Lung (tissue), 12 donors: ENCODE data around the gene CRKL. TPM values are rescaled to one million over a fixed set of nuclear protein-coding genes. Genes with fewer than 3 reads are reported as not detected.
"Not testable (repeated sequence)": the region's sequence is repeated elsewhere in the genome, so short reads cannot be mapped to it uniquely, and the experiment has no call there.

Experiments
- ATAC-seq: fragments of 200-7000 bp; cut with Tn5 transposase; one replicate; pipeline ENCODE4 v1.9.1; 2020; ENCODE audit warnings: moderate number of reproducible peaks; ENCODE audit not compliant: insufficient read depth, low FRiP score
- DNase-seq, 3 donors: peaks; one replicate each; pipeline ENCODE4 v3.0.0-alpha.2; 2013 to 2017
- H3K27ac ChIP-seq, 2 donors: one replicate each; pipeline ENCODE4 v1.5.1; 2013; ENCODE audit warnings: mild to moderate bottlenecking in 2 of 2, moderate library complexity in 2 of 2, control low read depth in 1 of 2, inconsistent platforms in 1 of 2, low read depth in 1 of 2, low read length in 1 of 2
- H3K27me3 ChIP-seq, 3 donors: one replicate each; pipeline ENCODE4 v1.5.1; 2013; ENCODE audit warnings: low read length in 2 of 3; ENCODE audit not compliant: control insufficient read depth in 3 of 3, insufficient read depth in 3 of 3
- H3K36me3 ChIP-seq, 4 donors: one replicate each; pipeline ENCODE4 v1.5.1; 2013; ENCODE audit warnings: low read length in 4 of 4, mild to moderate bottlenecking in 1 of 4, moderate library complexity in 1 of 4; ENCODE audit not compliant: control insufficient read depth in 4 of 4, insufficient read depth in 4 of 4
- H3K4me1 ChIP-seq, 5 donors: one replicate each; pipeline ENCODE4 v1.5.1; 2013; ENCODE audit warnings: low read length in 5 of 5, mild to moderate bottlenecking in 2 of 5, moderate library complexity in 1 of 5; ENCODE audit not compliant: control insufficient read depth in 5 of 5, insufficient read depth in 5 of 5
- H3K4me3 ChIP-seq: one replicate; pipeline ENCODE4 v1.5.1; 2013; ENCODE audit warnings: mild to moderate bottlenecking, control low read depth, moderate library complexity
- H3K9ac ChIP-seq, 2 donors: one replicate each; pipeline ENCODE4 v1.5.1; 2013; ENCODE audit warnings: low read length in 2 of 2, control low read depth in 1 of 2; ENCODE audit not compliant: insufficient read depth in 1 of 2
- H3K9me3 ChIP-seq, 4 donors: one replicate each; pipeline ENCODE4 v1.5.1; 2013; ENCODE audit warnings: low read length in 3 of 4, mild to moderate bottlenecking in 1 of 4, moderate library complexity in 1 of 4; ENCODE audit not compliant: control insufficient read depth in 4 of 4, insufficient read depth in 3 of 4
- CTCF ChIP-seq: IDR thresholded peaks from 2 replicates; pipeline ENCODE4 v1.5.1; 2012; ENCODE audit warnings: mild to moderate bottlenecking; ENCODE audit errors: control extremely low read depth, extremely low read depth
- WGBS, 2 donors: extraction: QIAGEN DNeasy Blood & Tissue Kit; methylation state at CpG; one replicate each; pipeline ENCODE4 v1.1.7; 2013; 5-methylcytosine and 5-hydroxymethylcytosine counted together
- polyA plus RNA-seq, 2 donors: library from polyadenylated mRNA; stranded (reverse); fragments of 200-250 nt; gene quantifications; one replicate each; pipeline ENCODE4 v1.2.1, GENCODE V29; 2013
- total RNA-seq, 2 donors: library from RNA; depleted of rRNA in 1 of 2; stranded (reverse); fragments of >200 nt in 1 of 2; gene quantifications; one replicate each; pipeline ENCODE4 v1.2.1, GENCODE V29; 2014 to 2021
- donor health status: control.
- donor health status: control.
- donor health status: Bipolar disorder and iron deficiency.
- donor health status: healthy.
- donor health status: DM: yes; HTN: yes; CAD: no.

The CRKL gene
- total and polyA plus RNA-seq, 4 donors, result 18.3 to 58.6 (median 39.1) TPM

GRCh38 chr22:20933910-20934309 is 16.7 kb downstream of the CRKL start:
- Histone ChIP-seq H3K36me3 (peaks cover 4 to 14% (median 8%) of the 10 kb centered on the region in 4 donors), H3K27me3 (no peaks in the 10 kb centered on the region), H3K4me1 (peaks cover 0 to 8% (median 4%) of the 10 kb centered on the region in 5 donors), H3K9me3 (no peaks in the 10 kb centered on the region), H3K4me3 (no peak overlapping the region), H3K9ac (no peak overlapping the region), H3K27ac (no peak overlapping the region)
- no peak for DNase-seq
- no peak for ATAC-seq
- WGBS, 2 donors, result 94 to 96% methylated on average over 7 of the region's 7 CpGs
- TF ChIP-seq CTCF, result no peak

GRCh38 chr22:20935049-20935448 is 17.8 kb downstream of the CRKL start:
- peaks cover 4 to 14% (median 8%) of the 10 kb centered on the region in 4 donors for H3K36me3 ChIP-seq
- not testable (repeated sequence) for H3K4me3 ChIP-seq, ATAC-seq, H3K9me3 ChIP-seq, H3K27me3 ChIP-seq, H3K9ac ChIP-seq, DNase-seq, H3K27ac ChIP-seq
- peaks cover 0 to 10% (median 4%) of the 10 kb centered on the region in 5 donors for H3K4me1 ChIP-seq
- 93 to 96% methylated on average over 9 of the region's 9 CpGs for whole genome bisulfite sequencing, 2 donors

GRCh38 chr22:20935780-20936539 is 18.8 kb downstream of the CRKL start:
- 82 to 92% methylated on average over 11 of the region's 11 CpGs for WGBS, 2 donors
- not testable (repeated sequence) for H3K4me3 ChIP-seq, H3K27ac ChIP-seq, H3K9me3 ChIP-seq, H3K9ac ChIP-seq, DNase-seq, ATAC-seq, H3K27me3 ChIP-seq
- Histone ChIP-seq H3K4me1 (peaks cover 0 to 17% (median 6%) of the 10 kb centered on the region in 5 donors), H3K36me3 (peaks cover 4 to 14% (median 8%) of the 10 kb centered on the region in 4 donors)

DNA sequence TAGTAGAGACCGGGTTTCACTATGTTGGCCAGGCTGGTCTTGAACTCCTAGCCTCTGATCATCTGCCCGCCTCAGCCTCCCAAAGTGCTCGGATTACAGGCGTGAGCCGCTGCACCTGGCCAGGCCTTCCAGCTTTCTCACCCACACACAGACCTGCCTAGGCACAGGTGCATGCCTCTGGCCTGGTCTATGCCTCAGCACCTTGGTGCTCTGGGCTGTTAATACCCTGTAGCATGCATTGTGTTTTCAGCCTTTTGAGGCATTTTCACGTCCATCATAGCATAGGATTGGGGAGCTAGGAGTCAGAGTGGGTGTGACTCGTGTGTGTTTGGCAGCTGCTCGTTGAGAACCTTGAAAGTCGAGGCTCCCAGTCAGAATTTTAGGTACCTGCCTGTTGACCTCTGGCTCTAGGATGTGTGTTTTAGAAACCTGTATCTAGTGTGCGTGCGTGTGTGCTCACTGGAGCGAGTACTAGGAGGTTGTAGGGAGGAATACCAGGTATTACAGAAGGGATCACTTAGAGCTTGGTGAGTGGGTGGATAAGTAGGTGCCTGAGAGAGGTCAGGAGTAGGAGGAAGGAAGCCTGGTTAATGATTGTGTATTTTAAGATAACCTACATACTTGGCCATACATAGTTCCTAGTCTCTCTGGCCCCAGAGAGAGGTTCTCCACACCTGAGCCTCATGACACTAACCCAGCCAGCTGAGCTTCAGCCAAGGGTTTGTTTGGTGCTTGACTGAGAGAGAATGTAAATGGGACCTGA is 20.0 kb downstream of the CRKL start:
- peak; percentile 78 for ATAC-seq
- H3K9ac ChIP-seq, result no peak overlapping the region
- H3K4me3 ChIP-seq, result no peak overlapping the region
- peak; percentile 45 to 77 (median 46) for DNase-seq
- H3K36me3 ChIP-seq, result peaks cover 4 to 14% (median 8%) of the 10 kb centered on the region in 4 donors
- H3K9me3 ChIP-seq, result no peaks in the 10 kb centered on the region
- H3K4me1 ChIP-seq, result peaks cover 0 to 18% (median 6%) of the 10 kb centered on the region in 5 donors
- 68 to 82% methylated on average over 12 of the region's 12 CpGs for WGBS, 2 donors
- H3K27ac ChIP-seq, result peak overlapping the region in 1 of 2 donors; percentile 61
- TF ChIP-seq CTCF, result no peak
- no peaks in the 10 kb centered on the region for H3K27me3 ChIP-seq
